GM10266 (cell line): ENCODE results near the gene GAL3ST3.

Source experiments
- DNase-seq: peaks from one replicate; pipeline ENCODE4 v3.0.0; 2012; ENCODE audit errors: extremely low spot score
- CTCF ChIP-seq: IDR thresholded peaks from 2 replicates; pipeline ENCODE4 v1.5.1; 2012; ENCODE audit warnings: mild to moderate bottlenecking, low read depth; ENCODE audit not compliant: control insufficient read depth, insufficient read depth; ENCODE audit errors: missing control alignments

The GAL3ST3 gene

GRCh38 chr11:66061268-66061667 lies 12.3 kb upstream of the GAL3ST3 start:
- no peak for DNase-seq
- TF ChIP-seq CTCF, result no peak

GRCh38 chr11:66059966-66060680 lies 11.2 kb upstream of the GAL3ST3 start:
- TF ChIP-seq CTCF, result no peak
- DNase-seq, result no peak

GRCh38 chr11:66056501-66056900 lies 7.5 kb upstream of the GAL3ST3 start:
- no peak for TF ChIP-seq CTCF
- no peak for DNase-seq

- DNase-seq, result no peak
- TF ChIP-seq CTCF, result no peak
These were observed 6.1 kb upstream of the GAL3ST3 start for GRCh38 chr11:66055021-66055420.

GRCh38 chr11:66052664-66052982 lies 3.7 kb upstream of the GAL3ST3 start:
- DNase-seq, result no peak
- TF ChIP-seq CTCF, result no peak

- DNase-seq, result peak; percentile 97
- TF ChIP-seq CTCF, result no peak
These were observed 3.1 kb upstream of the GAL3ST3 start, which contains the start of gene SF3B2 for GRCh38 chr11:66051766-66052663. Gene SF3B2, plus strand, starts transcription at chr11:66052364. Its CDS starts 21 bp downstream, at chr11:66052385.

- no peak for DNase-seq
- TF ChIP-seq CTCF, result no peak
These were observed 2.4 kb upstream of the GAL3ST3 start for GRCh38 chr11:66051371-66051765.
